T-helper 1 cell treated with Interleukin-12 subunit alpha and Interleukin-12 subunit beta and Interleukin-4 antibody, amounts not matched to agents 30 μg/mL and 1 μg/mL, for 36 hours (primary cell): Measurements from ENCODE around the gene GFRA1.

Source experiments
- H3K27ac Mint-ChIP-seq: one replicate; pipeline ENCODE4 v1.8.0; 2021; ENCODE audit warnings: mild to moderate bottlenecking, mixed read lengths
- H3K27me3 Mint-ChIP-seq: one replicate; pipeline ENCODE4 v1.8.0; 2021; ENCODE audit warnings: low read depth, mixed read lengths
- H3K36me3 Mint-ChIP-seq: one replicate; pipeline ENCODE4 v1.8.0; 2021; ENCODE audit warnings: low read depth, mixed read lengths
- H3K4me1 Mint-ChIP-seq: one replicate; pipeline ENCODE4 v1.8.0; 2021; ENCODE audit warnings: low read depth, mixed read lengths
- H3K4me3 Mint-ChIP-seq: one replicate; pipeline ENCODE4 v1.8.0; 2021; ENCODE audit warnings: mild to moderate bottlenecking, moderate library complexity, mixed read lengths
- H3K9me3 Mint-ChIP-seq: one replicate; pipeline ENCODE4 v1.8.0; 2021; ENCODE audit warnings: mixed read lengths

The GFRA1 gene

DNA sequence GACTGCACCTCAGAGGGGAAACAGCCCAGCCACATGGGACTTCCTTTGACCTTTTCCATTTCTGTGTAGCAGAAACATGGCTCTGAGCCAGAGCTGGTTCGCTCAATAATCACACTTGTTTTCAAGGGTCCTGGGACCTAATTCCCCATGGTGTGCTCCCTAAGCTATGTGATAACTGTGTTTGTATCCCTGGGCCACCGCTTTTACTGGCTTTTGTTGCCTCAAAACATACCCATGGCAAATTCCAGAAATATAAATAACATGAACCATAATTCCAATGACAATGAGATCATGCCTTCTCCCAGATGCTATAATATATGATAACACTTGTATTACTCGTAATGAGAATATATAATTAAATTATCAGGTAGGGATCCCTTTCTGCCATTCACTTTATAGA, 196.4 kb downstream of the GFRA1 start:
- Mint-ChIP-seq H3K27ac (no peak overlapping the region), H3K9me3 (no peaks in the 10 kb centered on the region), H3K4me1 (no peaks in the 10 kb centered on the region), H3K4me3 (no peak overlapping the region), H3K27me3 (no peaks in the 10 kb centered on the region), H3K36me3 (no peaks in the 10 kb centered on the region)

DNA sequence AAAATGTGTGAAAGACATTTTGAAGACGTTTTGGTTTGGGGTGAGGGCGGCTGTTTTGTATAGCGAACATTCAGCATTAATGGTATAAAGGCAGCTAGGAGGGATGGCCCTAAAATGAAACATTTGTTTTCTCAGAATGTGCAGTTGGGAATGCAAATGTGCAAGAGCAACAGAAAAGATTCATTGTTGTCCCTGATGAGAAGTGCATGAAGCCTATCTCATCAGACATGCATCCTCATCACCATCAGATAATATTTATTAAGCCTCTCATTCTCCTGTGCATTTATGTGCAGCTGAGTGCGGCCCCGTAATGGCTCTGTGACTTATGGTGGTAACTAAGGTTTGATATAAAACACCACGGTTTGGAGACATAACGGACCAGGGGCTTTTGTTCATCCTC, 199.5 kb downstream of the GFRA1 start:
- Mint-ChIP-seq H3K36me3 (no peaks in the 10 kb centered on the region), H3K4me3 (no peak overlapping the region), H3K4me1 (no peaks in the 10 kb centered on the region), H3K27ac (no peak overlapping the region), H3K9me3 (no peaks in the 10 kb centered on the region), H3K27me3 (no peaks in the 10 kb centered on the region)

DNA sequence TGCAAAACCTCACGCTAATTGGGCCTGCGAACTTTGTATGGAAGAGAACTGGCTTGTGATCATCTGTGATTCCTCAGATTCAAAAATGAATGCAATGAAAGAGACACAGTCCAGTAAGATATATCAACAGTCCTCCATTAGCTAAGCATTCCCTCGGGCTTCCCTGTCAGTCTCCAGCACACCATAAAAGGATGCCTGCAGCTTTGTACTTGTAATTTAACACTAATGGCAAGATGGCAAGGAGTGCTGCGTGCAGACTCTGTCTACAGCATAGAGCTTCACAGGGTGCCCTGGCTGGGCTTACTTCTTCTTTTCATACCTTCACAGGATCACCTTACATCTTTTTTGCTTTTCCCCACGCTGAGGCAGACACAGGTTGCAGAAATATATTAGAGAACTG, 200.0 kb downstream of the GFRA1 start:
- Mint-ChIP-seq H3K4me1 (no peaks in the 10 kb centered on the region), H3K9me3 (no peaks in the 10 kb centered on the region), H3K36me3 (no peaks in the 10 kb centered on the region), H3K4me3 (no peak overlapping the region), H3K27me3 (no peaks in the 10 kb centered on the region), H3K27ac (no peak overlapping the region)

DNA sequence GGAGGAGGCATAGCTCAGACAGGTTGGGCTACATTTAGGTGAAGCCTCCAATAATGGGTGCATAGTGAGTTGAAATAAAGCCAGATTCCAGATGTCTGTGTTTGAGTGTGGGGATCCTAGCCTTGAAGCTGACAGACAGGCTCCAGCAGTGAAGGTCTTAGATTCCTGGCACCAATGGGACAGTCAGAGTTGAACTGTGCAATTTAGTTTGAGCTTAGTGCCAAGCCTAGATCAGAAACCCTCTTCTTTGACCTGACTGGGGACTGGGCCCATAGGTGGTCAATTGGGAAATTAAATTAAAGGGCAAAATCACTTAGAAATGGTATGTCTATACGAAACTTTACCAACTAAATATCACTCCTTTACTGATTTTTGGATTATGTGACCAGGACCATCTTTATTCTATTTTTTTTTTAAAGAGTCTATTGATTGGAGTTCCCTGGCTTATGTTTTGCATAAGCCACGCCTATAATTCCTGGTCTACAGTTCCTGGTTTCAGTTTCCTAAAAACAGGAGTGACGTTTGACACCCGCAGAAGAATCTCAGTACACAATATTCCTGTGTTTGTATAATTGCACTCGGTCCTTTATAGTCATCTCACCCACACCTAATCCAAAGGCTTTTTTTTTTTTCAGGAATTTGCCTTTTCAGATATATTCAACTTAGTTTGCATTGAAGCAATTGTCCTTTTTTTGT, 201.4 kb downstream of the GFRA1 start:
- Mint-ChIP-seq H3K4me1 (no peaks in the 10 kb centered on the region), H3K9me3 (no peaks in the 10 kb centered on the region), H3K27ac (no peak overlapping the region), H3K36me3 (no peaks in the 10 kb centered on the region), H3K4me3 (no peak overlapping the region), H3K27me3 (no peaks in the 10 kb centered on the region)

DNA sequence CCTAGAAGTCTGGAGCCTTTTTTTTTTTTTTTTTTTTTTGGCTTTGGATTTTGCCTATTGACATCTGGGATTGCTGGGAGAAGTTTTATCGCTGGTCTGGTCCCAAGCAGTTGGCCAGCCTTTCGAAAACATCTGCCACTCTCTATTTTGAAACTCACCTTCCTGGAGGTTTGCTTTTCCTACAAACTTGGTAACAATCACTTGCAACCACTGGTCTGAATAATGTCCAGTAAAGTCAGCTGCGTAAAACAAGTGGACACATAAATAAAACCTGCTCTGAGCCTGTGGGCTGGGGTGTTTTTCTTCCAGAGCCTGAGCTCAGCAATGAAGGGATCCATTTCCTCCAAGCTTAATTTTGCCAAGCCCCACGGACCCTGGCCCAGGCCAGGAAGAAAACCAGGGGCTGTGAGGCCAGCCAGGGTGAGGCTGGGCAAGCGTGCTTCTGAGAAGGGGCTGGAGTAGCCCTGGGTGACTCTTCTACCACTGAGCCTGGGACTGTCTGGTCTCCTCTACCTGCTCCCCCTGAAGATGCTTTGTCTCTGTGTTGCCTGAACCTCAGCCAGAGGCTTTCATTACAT, 202.2 kb downstream of the GFRA1 start:
- H3K4me1 Mint-ChIP-seq = no peaks in the 10 kb centered on the region
- H3K9me3 Mint-ChIP-seq = no peaks in the 10 kb centered on the region
- H3K4me3 Mint-ChIP-seq = no peak overlapping the region
- no peak overlapping the region for H3K27ac Mint-ChIP-seq
- H3K36me3 Mint-ChIP-seq = no peaks in the 10 kb centered on the region
- H3K27me3 Mint-ChIP-seq = no peaks in the 10 kb centered on the region

DNA sequence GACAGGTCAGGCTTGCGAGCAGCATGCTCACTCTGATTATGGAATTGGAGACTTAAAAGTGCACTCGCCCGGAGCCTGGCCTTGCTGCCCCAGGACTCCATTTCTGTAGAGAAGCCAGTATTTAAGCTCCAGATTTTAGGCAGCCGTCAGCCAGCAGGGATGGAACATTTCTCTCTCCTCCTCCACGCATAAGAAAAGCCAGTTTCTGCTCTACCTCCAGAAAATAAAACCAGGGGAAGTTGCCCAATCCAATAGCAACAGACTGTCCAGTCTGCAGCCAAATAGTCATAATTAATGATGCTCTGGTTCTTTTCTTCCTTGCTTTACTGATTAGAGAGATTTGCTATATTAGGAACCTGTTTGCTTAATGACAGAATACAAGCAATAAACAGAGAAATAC, 203.2 kb downstream of the GFRA1 start:
- Mint-ChIP-seq H3K27me3 (no peaks in the 10 kb centered on the region), H3K4me1 (no peaks in the 10 kb centered on the region), H3K4me3 (no peak overlapping the region), H3K36me3 (no peaks in the 10 kb centered on the region), H3K9me3 (no peaks in the 10 kb centered on the region), H3K27ac (no peak overlapping the region)

DNA sequence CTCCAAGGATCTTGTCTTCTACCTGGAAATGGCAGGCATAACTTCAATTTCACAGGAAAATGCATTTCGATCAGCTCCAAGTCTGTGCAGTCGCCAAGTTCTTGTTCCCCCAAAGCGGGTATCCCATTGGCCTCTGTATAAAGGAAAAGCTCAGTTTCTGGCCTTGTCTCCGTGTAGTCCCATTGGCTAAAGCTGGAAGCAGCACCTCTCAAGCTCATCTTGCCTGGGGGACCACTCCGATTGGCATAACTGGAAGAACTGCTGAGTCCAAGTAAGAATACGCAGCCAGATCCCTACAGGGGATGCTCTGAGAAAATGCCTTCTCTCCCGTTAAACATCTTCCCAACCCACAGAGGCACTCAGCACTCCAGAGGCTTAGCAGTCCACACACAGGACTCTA, 205.2 kb downstream of the GFRA1 start:
- Mint-ChIP-seq H3K36me3 (no peaks in the 10 kb centered on the region), H3K4me1 (no peaks in the 10 kb centered on the region), H3K27ac (no peak overlapping the region), H3K27me3 (no peaks in the 10 kb centered on the region), H3K9me3 (no peaks in the 10 kb centered on the region), H3K4me3 (no peak overlapping the region)

DNA sequence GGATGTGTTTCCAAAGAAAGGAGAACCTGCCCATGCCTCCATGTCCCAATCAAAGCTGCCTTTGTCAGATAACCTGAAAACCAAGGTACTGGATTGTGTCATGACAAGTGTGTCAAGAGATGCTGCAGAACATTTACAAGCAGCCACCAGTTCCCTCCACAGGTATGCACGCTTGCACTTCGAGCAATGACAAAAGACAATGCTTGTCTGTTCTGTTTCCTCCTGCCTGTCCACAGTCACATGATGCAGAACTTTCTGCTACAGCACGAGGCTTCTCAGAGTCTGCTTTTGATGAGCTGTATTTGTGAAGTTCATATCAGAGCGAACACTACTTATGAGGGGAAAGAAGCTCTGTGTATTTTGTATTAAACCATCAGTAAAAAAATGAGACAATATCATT, 209.9 kb downstream of the GFRA1 start:
- H3K27me3 Mint-ChIP-seq = no peaks in the 10 kb centered on the region
- no peak overlapping the region for H3K4me3 Mint-ChIP-seq

DNA sequence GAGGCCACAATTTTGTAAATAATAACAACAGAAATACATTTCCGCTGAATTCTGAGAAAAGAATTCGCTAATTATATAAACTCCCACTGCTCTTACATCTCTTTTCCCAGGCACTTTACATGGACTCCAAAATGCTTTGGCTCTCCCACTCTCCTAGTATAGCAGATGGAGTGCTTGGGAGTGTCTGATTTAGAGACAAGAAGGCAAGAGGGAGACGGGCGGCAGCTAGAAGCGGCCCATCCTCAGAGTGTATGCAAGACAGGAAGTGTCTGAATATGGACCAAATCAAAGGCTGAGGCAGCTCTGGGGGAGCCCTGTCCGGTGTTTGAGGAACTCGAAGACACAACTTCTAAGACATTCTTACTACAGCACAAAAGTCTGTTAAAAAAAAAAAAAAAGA, 212.1 kb downstream of the GFRA1 start:
- H3K27me3 Mint-ChIP-seq = no peaks in the 10 kb centered on the region
- H3K36me3 Mint-ChIP-seq = no peaks in the 10 kb centered on the region
- H3K9me3 Mint-ChIP-seq = no peaks in the 10 kb centered on the region
- H3K27ac Mint-ChIP-seq = no peak overlapping the region
- H3K4me1 Mint-ChIP-seq = no peaks in the 10 kb centered on the region
- H3K4me3 Mint-ChIP-seq = no peak overlapping the region

More for the DNA sequence above, 209.9 kb downstream of the GFRA1 start:
- Mint-ChIP-seq H3K27ac (no peak overlapping the region), H3K4me1 (no peaks in the 10 kb centered on the region), H3K36me3 (no peaks in the 10 kb centered on the region), H3K9me3 (no peaks in the 10 kb centered on the region)

DNA sequence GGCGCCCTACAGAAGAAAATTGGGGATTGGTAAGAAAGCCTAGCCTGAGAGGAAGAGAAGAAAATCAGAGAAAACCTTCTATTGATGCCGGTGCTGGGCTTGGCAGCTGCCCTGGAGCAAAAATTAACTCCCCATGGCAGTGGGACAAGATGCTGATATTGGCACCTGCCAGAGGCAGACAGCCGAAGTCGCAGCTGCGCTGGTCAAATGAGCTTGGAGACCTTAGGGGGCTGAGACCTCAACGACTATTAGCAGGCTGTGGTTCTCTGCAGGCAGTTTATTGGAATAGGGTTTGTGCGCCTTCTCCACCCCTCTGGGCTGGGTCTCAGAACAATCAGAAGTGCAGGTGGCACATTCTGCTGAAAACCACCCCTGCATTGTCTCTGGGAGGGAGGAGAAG, 213.7 kb downstream of the GFRA1 start:
- Mint-ChIP-seq H3K27me3 (no peaks in the 10 kb centered on the region), H3K4me3 (no peak overlapping the region), H3K4me1 (no peaks in the 10 kb centered on the region), H3K9me3 (no peaks in the 10 kb centered on the region), H3K36me3 (no peaks in the 10 kb centered on the region), H3K27ac (no peak overlapping the region)

DNA sequence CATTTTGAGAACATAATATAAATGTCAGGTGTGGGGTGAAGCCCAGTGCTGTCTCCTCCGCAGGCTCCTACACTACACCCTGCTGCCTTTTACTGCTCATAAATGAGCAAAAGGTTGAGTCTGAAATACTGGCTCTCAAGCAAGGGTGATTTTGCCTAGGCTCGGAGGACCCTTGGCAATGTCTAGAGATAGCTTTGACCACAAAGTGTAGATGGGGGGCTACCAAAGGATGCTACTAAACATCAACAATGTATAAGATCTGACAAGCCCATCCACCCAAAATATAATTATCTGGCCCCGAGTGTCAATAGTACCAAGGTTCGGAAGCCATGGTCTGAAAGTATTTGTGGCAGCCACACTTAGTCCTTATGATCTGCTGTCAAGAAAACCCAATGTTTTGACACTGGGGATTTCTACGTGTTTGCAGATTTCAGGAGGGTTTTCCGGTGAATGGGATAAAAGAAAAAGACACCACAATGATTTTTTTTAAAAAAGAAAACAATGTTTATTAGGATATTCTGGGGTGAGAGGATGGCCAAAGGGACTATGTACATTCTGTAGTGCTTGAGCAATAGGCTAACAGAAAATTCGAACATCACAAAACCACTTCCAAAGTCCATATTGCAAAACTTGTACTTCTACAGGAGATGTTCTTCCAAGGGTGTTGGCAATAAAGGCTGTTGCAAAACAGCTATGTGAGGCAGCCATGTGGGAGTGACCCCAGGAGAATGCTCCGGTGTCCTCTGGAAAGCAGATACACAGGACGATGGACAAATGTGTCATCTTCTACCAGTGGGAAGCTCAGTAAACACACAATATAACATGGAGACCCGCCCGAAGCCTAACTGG, 216.3 kb downstream of the GFRA1 start:
- Mint-ChIP-seq H3K4me3 (no peak overlapping the region), H3K9me3 (no peaks in the 10 kb centered on the region), H3K36me3 (no peaks in the 10 kb centered on the region), H3K4me1 (no peaks in the 10 kb centered on the region), H3K27ac (no peak overlapping the region), H3K27me3 (no peaks in the 10 kb centered on the region)

DNA sequence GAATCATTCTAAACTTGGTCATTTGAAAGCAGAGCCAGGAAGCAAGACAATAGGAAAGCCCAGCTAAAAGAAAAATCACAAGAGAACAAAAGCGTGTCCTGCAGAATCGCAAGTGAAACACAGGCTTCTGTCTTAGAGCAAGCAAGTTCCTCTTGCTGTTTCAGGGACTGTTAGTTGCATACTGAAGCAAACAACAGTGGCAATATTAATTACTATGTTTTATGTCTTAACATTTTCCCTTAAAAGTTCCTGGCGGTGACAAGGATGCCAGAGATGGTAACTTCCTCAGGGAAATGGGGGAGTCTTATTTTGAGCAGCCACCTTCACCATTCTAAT, 217.1 kb downstream of the GFRA1 start:
- no peak overlapping the region for H3K27ac Mint-ChIP-seq
- no peak overlapping the region for H3K4me3 Mint-ChIP-seq

DNA sequence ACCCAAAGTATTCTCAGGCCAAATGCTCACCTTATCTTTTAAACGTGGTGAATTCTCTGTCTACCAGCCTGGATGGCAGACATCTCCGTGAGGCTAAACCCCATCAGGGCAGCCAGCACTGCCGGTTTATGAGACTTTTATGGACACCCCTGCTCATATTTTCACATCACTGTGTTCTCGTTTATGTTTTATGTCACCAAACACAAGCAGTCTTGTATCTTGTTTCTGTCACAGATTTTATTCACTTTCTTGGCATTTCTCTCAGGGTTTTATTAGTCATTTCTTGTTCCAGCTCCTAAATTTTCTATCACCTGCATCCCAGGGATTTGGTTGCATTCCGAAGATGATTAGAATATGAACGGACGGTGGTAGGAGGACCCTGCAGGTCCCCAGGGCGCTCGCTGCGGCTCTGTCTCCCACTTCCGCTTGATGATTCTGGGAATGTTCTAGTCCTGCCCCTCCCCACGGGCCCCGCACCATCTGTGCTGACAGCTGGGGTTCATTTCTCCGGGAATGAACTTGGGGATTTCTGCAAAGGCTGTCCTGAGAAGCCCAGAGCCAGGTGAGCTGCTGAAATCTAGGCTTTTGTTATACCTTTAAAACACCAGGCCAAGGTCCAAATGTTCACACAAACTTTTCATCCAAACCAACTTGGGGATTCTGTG, 217.6 kb downstream of the GFRA1 start:
- Mint-ChIP-seq H3K27me3 (no peaks in the 10 kb centered on the region), H3K4me3 (no peak overlapping the region), H3K4me1 (no peaks in the 10 kb centered on the region), H3K27ac (no peak overlapping the region), H3K36me3 (no peaks in the 10 kb centered on the region), H3K9me3 (no peaks in the 10 kb centered on the region)

More for the DNA sequence above, 217.1 kb downstream of the GFRA1 start:
- Mint-ChIP-seq H3K9me3 (no peaks in the 10 kb centered on the region), H3K27me3 (no peaks in the 10 kb centered on the region), H3K36me3 (no peaks in the 10 kb centered on the region), H3K4me1 (no peaks in the 10 kb centered on the region)

DNA sequence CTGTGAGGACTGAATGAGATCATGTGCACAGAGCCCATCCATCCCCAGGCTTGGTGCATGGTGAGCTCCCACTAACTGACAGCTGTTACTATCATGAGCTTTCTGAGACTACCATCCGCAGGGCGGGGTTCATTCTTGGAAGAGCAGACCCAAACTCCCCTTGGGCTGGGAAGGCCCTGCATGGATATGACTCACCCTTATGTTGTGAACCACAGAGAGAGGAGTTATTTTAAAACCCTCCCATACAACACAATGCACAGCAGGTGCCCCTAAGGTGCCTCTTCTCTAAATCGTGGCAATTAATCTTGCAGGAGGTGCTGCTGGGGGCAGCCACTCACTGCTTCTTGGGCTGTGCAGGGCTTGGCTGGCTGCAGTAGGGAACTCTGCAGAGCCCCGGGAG, 219.1 kb downstream of the GFRA1 start:
- Mint-ChIP-seq H3K27ac (no peak overlapping the region), H3K9me3 (no peaks in the 10 kb centered on the region), H3K4me1 (no peaks in the 10 kb centered on the region), H3K27me3 (no peaks in the 10 kb centered on the region), H3K4me3 (no peak overlapping the region), H3K36me3 (no peaks in the 10 kb centered on the region)
